ENCODE measurements around the gene C16orf87.
"Not testable (repeated sequence)": the region's sequence is repeated elsewhere in the genome, so short reads cannot be mapped to it uniquely, and the experiment has no call there.

The C16orf87 gene

GRCh38 chr16:46797501-46797900 is 33.5 kb downstream of the C16orf87 start:
- DNase-seq (ENCODE audit: low read depth) = no peak

- no peak for DNase-seq (ENCODE audit: low read depth)
These were observed 34.2 kb downstream of the C16orf87 start for GRCh38 chr16:46796764-46797269.

- no peak for DNase-seq (ENCODE audit: low read depth)
These were observed 37.1 kb downstream of the C16orf87 start for GRCh38 chr16:46793841-46794240.

GRCh38 chr16:46790599-46791270 is 40.2 kb downstream of the C16orf87 start:
- no peak for DNase-seq (ENCODE audit: low read depth)

- peak; percentile 66 for DNase-seq (ENCODE audit: low read depth)
These were observed 41.2 kb downstream of the C16orf87 start for GRCh38 chr16:46789499-46790414.

- DNase-seq (ENCODE audit: low read depth) = no peak
These were observed 42.0 kb downstream of the C16orf87 start for GRCh38 chr16:46788891-46789474.

GRCh38 chr16:46787909-46788308 is 43.1 kb downstream of the C16orf87 start:
- DNase-seq (ENCODE audit: low read depth) = no peak

GRCh38 chr16:46785076-46785845 is 45.7 kb downstream of the C16orf87 start:
- DNase-seq (ENCODE audit: low read depth) = no peak

- not testable (repeated sequence) for DNase-seq (ENCODE audit: low read depth)
These were observed 46.4 kb downstream of the C16orf87 start for GRCh38 chr16:46784569-46784968.

- peak; percentile 36 for DNase-seq (ENCODE audit: low read depth)
These were observed 47.2 kb downstream of the C16orf87 start for GRCh38 chr16:46783800-46784199.

- no peak for DNase-seq (ENCODE audit: low read depth)
These were observed 48.7 kb downstream of the C16orf87 start for GRCh38 chr16:46782320-46782719.

GRCh38 chr16:46777804-46778203 is 53.2 kb downstream of the C16orf87 start:
- no peak for DNase-seq (ENCODE audit: low read depth)

GRCh38 chr16:46775214-46775613 is 55.8 kb downstream of the C16orf87 start:
- DNase-seq (ENCODE audit: low read depth) = no peak

- no peak for DNase-seq (ENCODE audit: low read depth)
These were observed 56.2 kb downstream of the C16orf87 start for GRCh38 chr16:46774743-46775177.

- DNase-seq (ENCODE audit: low read depth) = no peak
These were observed 58.5 kb downstream of the C16orf87 start for GRCh38 chr16:46772463-46772862.

GRCh38 chr16:46768809-46769208 is 62.2 kb downstream of the C16orf87 start:
- no peak for DNase-seq (ENCODE audit: low read depth)

GRCh38 chr16:46765050-46765449 is 65.9 kb downstream of the C16orf87 start:
- peak; percentile 63 for DNase-seq (ENCODE audit: low read depth)

- DNase-seq (ENCODE audit: low read depth) = no peak
These were observed 67.8 kb downstream of the C16orf87 start for GRCh38 chr16:46763147-46763546.

- DNase-seq (ENCODE audit: low read depth) = no peak
These were observed 68.4 kb downstream of the C16orf87 start for GRCh38 chr16:46762583-46762982.

- no peak for DNase-seq (ENCODE audit: low read depth)
These were observed 71.7 kb downstream of the C16orf87 start for GRCh38 chr16:46759309-46759708.

- peak; percentile 13 for DNase-seq (ENCODE audit: low read depth)
These were observed 73.5 kb downstream of the C16orf87 start for GRCh38 chr16:46757339-46758050.

Measured in EH (cell line).